Hematopoietic multipotent progenitor cell treated with erythropoietin and hydrocortisone succinate and interleukin-3 and kit ligand, for 4 days (in vitro differentiated cells): ENCODE measurements around the gene CAPS.

Experiments
- DNase-seq: peaks from one replicate; pipeline ENCODE4 v3.0.0-alpha.2; 2015

The CAPS gene

GRCh38 chr19:5914946-5915781 lies 1.1 kb downstream of the CAPS start:
- DNase-seq: no peak

- DNase-seq: no peak
Observed at GRCh38 chr19:5915782-5916165, 1.7 kb downstream of the CAPS start.

- DNase-seq: no peak
Observed at GRCh38 chr19:5916181-5916708, 2.2 kb downstream of the CAPS start.

GRCh38 chr19:5917431-5918107 lies 3.5 kb downstream of the CAPS start:
- no peak for DNase-seq

GRCh38 chr19:5918463-5919079 lies 4.5 kb downstream of the CAPS start:
- no peak for DNase-seq

GRCh38 chr19:5921516-5922160 lies 7.6 kb downstream of the CAPS start:
- no peak for DNase-seq

- DNase-seq: no peak
Observed at GRCh38 chr19:5922161-5922545, 8.1 kb downstream of the CAPS start.

- no peak for DNase-seq
Observed at GRCh38 chr19:5923356-5923755, 9.3 kb downstream of the CAPS start.

- DNase-seq: no peak
Observed at GRCh38 chr19:5925830-5926427, 11.9 kb downstream of the CAPS start.

GRCh38 chr19:5926641-5927440 lies 12.8 kb downstream of the CAPS start:
- no peak for DNase-seq

GRCh38 chr19:5927441-5927821 lies 13.4 kb downstream of the CAPS start:
- DNase-seq: no peak

GRCh38 chr19:5929179-5929578 lies 15.1 kb downstream of the CAPS start:
- no peak for DNase-seq

- DNase-seq: no peak
Observed at GRCh38 chr19:5929625-5930024, 15.6 kb downstream of the CAPS start.

GRCh38 chr19:5931251-5931650 lies 17.2 kb downstream of the CAPS start:
- no peak for DNase-seq

- no peak for DNase-seq
Observed at GRCh38 chr19:5932146-5932545, 18.1 kb downstream of the CAPS start.

- no peak for DNase-seq
Observed at GRCh38 chr19:5932609-5933262, 18.7 kb downstream of the CAPS start.

- no peak for DNase-seq
Observed at GRCh38 chr19:5933391-5934068, 19.5 kb downstream of the CAPS start.

- no peak for DNase-seq
Observed at GRCh38 chr19:5934069-5934401, 20.0 kb downstream of the CAPS start.

- DNase-seq: no peak
Observed at GRCh38 chr19:5934774-5935472, 20.9 kb downstream of the CAPS start.
